Hepatocyte (in vitro differentiated cells): Measurements from ENCODE around the gene OLA1. TPM values are rescaled to one million over a fixed set of nuclear protein-coding genes. Genes with fewer than 3 reads are reported as not detected.

Experiments used
- DNase-seq: peaks from one replicate; pipeline ENCODE4 v3.0.0-alpha.2; 2016; ENCODE audit warnings: low spot score
- H2AFZ ChIP-seq: fragments of 200-600 bp; sonication (generic); 2 replicates; pipeline ENCODE4 v1.6.0; 2016; ENCODE audit warnings: antibody characterized with exemption, mild to moderate bottlenecking
- H3K27ac ChIP-seq: fragments of 200-600 bp; sonication (generic); 2 replicates; pipeline ENCODE4 v1.5.1; 2016; ENCODE audit warnings: mild to moderate bottlenecking
- H3K27me3 ChIP-seq: fragments of 200-600 bp; sonication (generic); 2 replicates; pipeline ENCODE4 v1.6.1; 2016
- H3K36me3 ChIP-seq: fragments of 200-600 bp; sonication (generic); replicated peaks from 2 replicates; pipeline ENCODE4 v1.5.1; 2016; ENCODE audit warnings: low read depth; ENCODE audit not compliant: insufficient read depth
- H3K4me1 ChIP-seq: fragments of 200-600 bp; sonication (generic); 2 replicates; pipeline ENCODE4 v1.5.1; 2016; ENCODE audit warnings: mild to moderate bottlenecking, moderate library complexity; ENCODE audit not compliant: insufficient read depth
- H3K4me2 ChIP-seq: fragments of 200-600 bp; sonication (generic); 2 replicates; pipeline ENCODE4 v1.6.0; 2016
- H3K4me3 ChIP-seq: fragments of 200-600 bp; sonication (generic); 2 replicates; pipeline ENCODE4 v1.5.1; 2016; ENCODE audit warnings: mild to moderate bottlenecking
- H3K79me2 ChIP-seq: fragments of 200-600 bp; sonication (generic); 2 replicates; pipeline ENCODE4 v1.6.0; 2017; ENCODE audit warnings: mild to moderate bottlenecking
- H3K9me2 ChIP-seq: fragments of 200-600 bp; sonication (generic); replicated peaks from 2 replicates; pipeline ENCODE4 v1.6.0; 2017; ENCODE audit warnings: mild to moderate bottlenecking; ENCODE audit not compliant: insufficient read depth
- H3K9me3 ChIP-seq: fragments of 200-600 bp; sonication (generic); 2 replicates; pipeline ENCODE4 v1.5.1; 2016; ENCODE audit warnings: low read depth, mild to moderate bottlenecking
- H4K20me1 ChIP-seq: fragments of 200-600 bp; sonication (generic); 2 replicates; pipeline ENCODE4 v1.6.0; 2016; ENCODE audit warnings: mild to moderate bottlenecking; ENCODE audit not compliant: insufficient read depth, poor library complexity, severe bottlenecking
- EZH2 ChIP-seq: fragments of 200-600 bp; sonication (generic); IDR thresholded peaks from 2 replicates; pipeline ENCODE4 v1.6.1; 2016; ENCODE audit warnings: antibody characterized with exemption, mild to moderate bottlenecking, borderline replicate concordance
- EZH2phosphoT487 ChIP-seq: fragments of 200-600 bp; sonication (generic); IDR thresholded peaks from one replicate; pipeline ENCODE4 v1.6.1; 2018; ENCODE audit warnings: antibody characterized with exemption, mild to moderate bottlenecking, low read depth, moderate library complexity; ENCODE audit not compliant: unreplicated experiment, severe bottlenecking
- WGBS: methylation state at CpG from one replicate; pipeline ENCODE4 v1.1.6; 2016; ENCODE audit warnings: low lambda C conversion rate; ENCODE audit errors: missing lambda C conversion rate; 5-methylcytosine and 5-hydroxymethylcytosine counted together
- polyA plus RNA-seq: library from polyadenylated mRNA; unstranded; fragments of >200 nt; fragmentation: Nextera tagmentation; extraction: Ambion mirVana; gene quantifications from 2 replicates; pipeline ENCODE4 v1.2.1, GENCODE V29; 2016
- total RNA-seq: library from RNA; depleted of rRNA; stranded (reverse); fragments of >200 nt; gene quantifications from 2 replicates; pipeline ENCODE4 v1.2.3, GENCODE V29; 2014
- TF ChIP-seq, protein P1 (sequence below): fragments of 200-600 bp; sonication (generic); IDR thresholded peaks from 2 replicates; pipeline ENCODE4 v1.5.1; 2016; ENCODE audit warnings: antibody characterized with exemption, mild to moderate bottlenecking; ENCODE audit not compliant: poor library complexity

The OLA1 gene
- total and polyA plus RNA-seq, 2 experiments from 2014 or later = 89.3 to 89.6 TPM

DNA sequence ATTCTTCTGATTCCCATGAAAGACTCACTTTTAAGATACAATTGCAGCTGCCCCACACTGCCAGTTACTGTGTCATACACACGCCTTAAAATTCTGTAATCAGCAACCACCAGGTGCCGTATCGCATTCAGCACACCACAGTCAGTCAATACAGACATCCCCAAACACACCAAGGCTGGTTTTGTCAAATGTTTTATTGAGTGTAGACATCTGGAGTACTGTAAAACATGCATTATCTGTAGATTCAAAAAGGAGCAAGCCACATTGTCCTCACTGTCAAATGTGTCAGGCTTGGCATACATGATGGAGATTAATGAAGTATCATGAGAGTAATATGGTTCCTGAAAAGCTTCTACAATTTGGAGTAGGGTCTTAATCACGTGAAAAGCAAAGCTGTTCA, 173.5 kb downstream of the OLA1 start:
- 80% methylated on average over 4 of the region's 4 CpGs for WGBS
- no peak for DNase-seq
- no peaks in the 10 kb centered on the region for H3K36me3 ChIP-seq
- H4K20me1 ChIP-seq = no peaks in the 10 kb centered on the region
- no peak overlapping the region for H3K4me3 ChIP-seq
- H3K9me2 ChIP-seq = no peaks in the 10 kb centered on the region
- H3K27ac ChIP-seq = no peak overlapping the region
- no peaks in the 10 kb centered on the region for H3K79me2 ChIP-seq
- no peak overlapping the region for H3K4me2 ChIP-seq
- no peak overlapping the region for H2AFZ ChIP-seq
- TF ChIP-seq EZH2 = no peak
- TF ChIP-seq EZH2phosphoT487 = no peak
- TF ChIP-seq, protein P1, sequence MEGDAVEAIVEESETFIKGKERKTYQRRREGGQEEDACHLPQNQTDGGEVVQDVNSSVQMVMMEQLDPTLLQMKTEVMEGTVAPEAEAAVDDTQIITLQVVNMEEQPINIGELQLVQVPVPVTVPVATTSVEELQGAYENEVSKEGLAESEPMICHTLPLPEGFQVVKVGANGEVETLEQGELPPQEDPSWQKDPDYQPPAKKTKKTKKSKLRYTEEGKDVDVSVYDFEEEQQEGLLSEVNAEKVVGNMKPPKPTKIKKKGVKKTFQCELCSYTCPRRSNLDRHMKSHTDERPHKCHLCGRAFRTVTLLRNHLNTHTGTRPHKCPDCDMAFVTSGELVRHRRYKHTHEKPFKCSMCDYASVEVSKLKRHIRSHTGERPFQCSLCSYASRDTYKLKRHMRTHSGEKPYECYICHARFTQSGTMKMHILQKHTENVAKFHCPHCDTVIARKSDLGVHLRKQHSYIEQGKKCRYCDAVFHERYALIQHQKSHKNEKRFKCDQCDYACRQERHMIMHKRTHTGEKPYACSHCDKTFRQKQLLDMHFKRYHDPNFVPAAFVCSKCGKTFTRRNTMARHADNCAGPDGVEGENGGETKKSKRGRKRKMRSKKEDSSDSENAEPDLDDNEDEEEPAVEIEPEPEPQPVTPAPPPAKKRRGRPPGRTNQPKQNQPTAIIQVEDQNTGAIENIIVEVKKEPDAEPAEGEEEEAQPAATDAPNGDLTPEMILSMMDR = no peak
- H3K9me3 ChIP-seq = no peaks in the 10 kb centered on the region
- H3K27me3 ChIP-seq = no peaks in the 10 kb centered on the region
- peaks cover 6% of the 10 kb centered on the region for H3K4me1 ChIP-seq

GRCh38 chr2:174072857-174073256, 175.5 kb downstream of the OLA1 start:
- no peaks in the 10 kb centered on the region for H3K27me3 ChIP-seq
- no peaks in the 10 kb centered on the region for H3K79me2 ChIP-seq
- H3K4me2 ChIP-seq = no peak overlapping the region
- no peaks in the 10 kb centered on the region for H3K9me2 ChIP-seq
- H4K20me1 ChIP-seq = no peaks in the 10 kb centered on the region
- peaks cover 6% of the 10 kb centered on the region for H3K4me1 ChIP-seq
- H3K36me3 ChIP-seq = no peaks in the 10 kb centered on the region
- H2AFZ ChIP-seq = no peak overlapping the region
- no peak overlapping the region for H3K27ac ChIP-seq
- no peak overlapping the region for H3K4me3 ChIP-seq
- 95% methylated on average over 4 of the region's 4 CpGs for WGBS
- no peak for DNase-seq
- TF ChIP-seq EZH2phosphoT487 = no peak
- TF ChIP-seq, protein P1 = no peak
- TF ChIP-seq EZH2 = no peak
- H3K9me3 ChIP-seq = no peaks in the 10 kb centered on the region

- Histone ChIP-seq H2AFZ (no peak overlapping the region), H3K27ac (no peak overlapping the region), H3K4me2 (no peak overlapping the region), H3K79me2 (no peaks in the 10 kb centered on the region), H3K36me3 (no peaks in the 10 kb centered on the region), H3K27me3 (no peaks in the 10 kb centered on the region), H4K20me1 (no peaks in the 10 kb centered on the region), H3K4me1 (peaks cover 6% of the 10 kb centered on the region), H3K9me2 (no peaks in the 10 kb centered on the region), H3K4me3 (no peak overlapping the region), H3K9me3 (no peaks in the 10 kb centered on the region)
- WGBS = 50% methylated on average over 4 of the region's 4 CpGs
- no peak for DNase-seq
- TF ChIP-seq EZH2 (no peak), EZH2phosphoT487 (no peak)
- TF ChIP-seq, protein P1 = no peak
Measured at GRCh38 chr2:174072069-174072468, 176.3 kb downstream of the OLA1 start.

- TF ChIP-seq, protein P1 = no peak
- TF ChIP-seq EZH2 (no peak), EZH2phosphoT487 (no peak)
- Histone ChIP-seq H3K9me3 (no peaks in the 10 kb centered on the region), H2AFZ (no peak overlapping the region), H3K4me1 (peaks cover 6% of the 10 kb centered on the region), H4K20me1 (no peaks in the 10 kb centered on the region), H3K4me2 (no peak overlapping the region), H3K9me2 (no peaks in the 10 kb centered on the region), H3K27ac (no peak overlapping the region), H3K27me3 (no peaks in the 10 kb centered on the region), H3K4me3 (no peak overlapping the region), H3K36me3 (no peaks in the 10 kb centered on the region), H3K79me2 (no peaks in the 10 kb centered on the region)
- 94% methylated on average over 3 of the region's 3 CpGs for WGBS
- DNase-seq = no peak
Measured at GRCh38 chr2:174071321-174071720, 177.0 kb downstream of the OLA1 start.
